T1000 (cell line): Measurements from ENCODE around the gene FIBP.

Experiments
- DNase-seq: peaks from one replicate; lab custom pipeline; 2025; ENCODE audit warnings: mixed read lengths; lab: John Stamatoyannopoulos, UW

The FIBP gene

DNA sequence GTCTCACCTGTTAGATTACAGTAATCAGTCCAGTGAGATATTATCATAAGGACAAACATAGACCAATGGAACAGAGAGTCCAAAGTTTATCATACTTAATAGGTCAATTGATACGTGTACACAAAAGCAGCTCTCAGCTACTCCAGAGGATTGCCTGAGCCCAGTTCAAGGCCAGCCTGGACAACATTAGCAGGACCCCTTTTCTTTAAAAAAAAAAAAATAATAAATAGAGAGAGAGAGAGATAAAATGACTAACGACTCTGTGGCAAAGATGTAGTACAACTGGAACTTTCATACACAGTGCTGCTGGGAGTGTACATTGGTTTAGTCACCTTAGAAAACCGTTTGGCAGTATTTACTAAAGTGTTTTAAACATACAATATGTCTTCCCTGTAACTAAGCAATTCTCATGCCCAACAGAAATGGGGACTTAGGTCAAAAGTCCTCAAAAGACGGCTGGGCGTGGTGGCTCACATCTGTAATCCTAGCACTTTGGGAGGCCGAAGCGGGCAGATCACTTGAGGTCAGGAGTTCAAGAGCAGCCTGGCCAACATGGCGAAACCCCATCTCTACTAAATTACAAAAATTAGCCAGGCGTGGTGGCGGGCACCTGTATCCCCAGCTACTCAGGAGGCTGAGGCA, 43.9 kb downstream of the FIBP start:
- DNase-seq: no peak

DNA sequence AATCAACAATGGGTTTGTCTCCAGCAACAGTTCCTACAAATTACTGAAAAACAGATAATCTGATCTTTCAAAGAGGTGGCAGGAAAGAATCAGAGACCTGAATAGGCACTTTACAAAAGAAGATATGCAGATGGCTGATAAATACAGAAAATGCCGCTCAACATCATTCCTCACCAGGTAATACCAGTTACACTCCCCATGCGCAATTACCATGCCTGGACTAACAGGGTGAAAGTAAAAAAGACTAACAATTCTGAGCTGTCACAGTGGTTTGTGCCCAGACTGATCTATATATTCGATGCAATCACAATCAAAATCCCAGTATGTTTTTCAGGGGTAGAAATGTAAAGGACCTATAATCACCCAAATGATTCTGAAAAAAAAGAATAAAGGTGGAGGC, 44.5 kb downstream of the FIBP start:
- DNase-seq: no peak

DNA sequence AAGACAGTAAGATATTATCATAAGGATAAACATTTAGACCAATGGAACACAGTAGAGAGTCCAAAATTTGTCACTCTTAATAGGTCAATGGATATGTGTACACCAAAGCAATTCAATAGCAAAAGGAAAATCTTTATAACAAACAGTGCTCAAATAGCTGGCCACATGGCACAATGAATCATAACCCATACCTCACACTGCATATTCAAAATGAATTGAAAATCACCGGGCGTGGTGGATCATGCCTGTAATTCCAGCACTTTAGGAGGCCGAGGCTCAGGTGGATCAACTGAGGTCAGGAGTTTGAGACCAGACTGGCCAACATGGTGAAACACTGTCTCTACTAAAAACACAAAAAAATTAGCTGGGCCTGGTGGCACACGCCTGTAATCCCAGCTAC, 46.1 kb downstream of the FIBP start:
- DNase-seq: no peak

DNA sequence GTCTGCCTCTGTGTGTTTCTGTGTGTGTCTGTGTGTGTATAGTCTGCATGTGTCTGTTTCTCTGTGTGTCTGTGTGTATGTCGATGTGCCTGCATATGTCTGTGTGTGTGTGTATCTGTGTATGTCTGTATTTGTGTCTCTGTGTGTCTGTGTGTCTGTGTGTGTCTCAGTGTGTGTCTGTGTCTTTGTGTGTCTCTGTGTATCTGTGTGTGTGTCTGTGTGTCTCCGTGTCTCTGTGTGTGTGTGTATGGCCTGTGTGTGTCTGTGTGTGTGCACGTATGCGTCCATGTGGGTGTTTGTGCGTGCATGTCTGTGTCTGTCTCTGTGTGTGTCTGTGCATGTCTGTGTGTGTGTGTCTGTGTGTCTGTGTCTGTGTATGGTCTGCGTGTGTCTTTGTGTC, 54.1 kb downstream of the FIBP start:
- DNase-seq: no peak
